ENCODE data around the gene ADAM8.

- TF ChIP-seq CTCF (conservative IDR thresholded peaks at IDR 0.05 in 1 of 2, IDR thresholded peaks at IDR 0.05 in 1 of 2; ENCODE audit: low read depth in 1 of 2, low read length in 2 of 2): no peak
- no peak for TF ChIP-seq EZH2 (IDR thresholded peaks at IDR 0.05; ENCODE audit: low read length, missing control alignments)
These were observed 28.3 kb downstream of the ADAM8 start for GRCh38 chr10:133248334-133248715.
